K562 (cell line): Measurements from ENCODE around the gene DAPK2. TPM values are rescaled to one million over a fixed set of nuclear protein-coding genes. Genes with fewer than 3 reads are reported as not detected.

Experiments used
- ATAC-seq: fragments of 200-7000 bp; cut with Tn5 transposase; 3 replicates; pipeline ENCODE4 v1.9.1; 2020; ENCODE audit warnings: moderate library complexity
- BruUV-seq: library from RNA; stranded (reverse); fragments of 400-500 nt; replicated peaks from 2 replicates; lab custom pipeline; 2021; lab: Mats Ljungman, UMichigan
- CTCF ChIA-PET: fragments of 300-600 bp; formaldehyde crosslinking; extraction: SDS; loops from one replicate; lab custom pipeline; 2021; ENCODE audit warnings: low intra/inter-chr PET ratio; lab: Yijun Ruan, JAX
- POLR2A ChIA-PET: fragments of 300-600, 350-650 bp; sonication (Branson Sonifier 250); formaldehyde crosslinking; extraction: SDS; loops from one replicate; lab custom pipeline; 2021; ENCODE audit warnings: antibody characterized with exemption, inconsistent platforms; lab: Yijun Ruan, JAX
- DNase-seq, 4 experiments: peaks; one replicate each; pipeline versions ENCODE4 v3.0.0 to v3.0.0-alpha.2; 2011 to 2018; ENCODE audit warnings: low spot score in 3 of 4, mixed read lengths in 3 of 4; ENCODE audit errors: extremely low read depth in 1 of 4
- FAIRE-seq: peaks from 2 replicates; lab custom pipeline; 2011; peaks lifted over from hg19 to GRCh38; lab: Jason Lieb, UNC
- H2AFZ ChIP-seq: 2 replicates; pipeline ENCODE4 v1.6.0; 2011; ENCODE audit warnings: low read depth, low read length, control low read depth, inconsistent platforms
- H3K27ac ChIP-seq: fragments of 200-600 bp; 3 replicates; pipeline ENCODE4 v1.8.0; 2011; ENCODE audit warnings: low read depth, mild to moderate bottlenecking, control low read depth, inconsistent platforms, low read length, moderate library complexity, mixed read lengths; ENCODE audit errors: extremely low read depth
- H3K27me3 ChIP-seq, 2 experiments: fragments of 300-600 bp in 1 of 2; 2 replicates in 1 of 2; 3 replicates in 1 of 2; pipeline versions ENCODE4 v1.6.0 to v1.8.0; 2011; ENCODE audit warnings: inconsistent platforms in 2 of 2, low read length in 2 of 2, mild to moderate bottlenecking in 1 of 2, mixed read lengths in 1 of 2, moderate library complexity in 1 of 2; ENCODE audit not compliant: control insufficient read depth in 2 of 2, insufficient read depth in 2 of 2
- H3K36me3 ChIP-seq: fragments of 300-600 bp; 3 replicates; pipeline ENCODE4 v1.8.0; 2011; ENCODE audit warnings: mild to moderate bottlenecking, low read length, inconsistent platforms; ENCODE audit not compliant: control insufficient read depth, insufficient read depth
- H3K4me1 ChIP-seq, 2 experiments: fragments of 200-600 bp in 1 of 2; replicated peaks in 1 of 2; 2 replicates in 1 of 2; 3 replicates in 1 of 2; pipeline versions ENCODE4 v1.5.1 to v1.8.0; 2011; ENCODE audit warnings: inconsistent platforms in 2 of 2, low read length in 2 of 2, mild to moderate bottlenecking in 1 of 2, mixed read lengths in 1 of 2, moderate library complexity in 1 of 2; ENCODE audit not compliant: control insufficient read depth in 2 of 2, insufficient read depth in 2 of 2
- H3K4me2 ChIP-seq: 2 replicates; pipeline ENCODE4 v1.6.1; 2011; ENCODE audit warnings: low read length, control low read depth, inconsistent platforms, mixed read lengths; ENCODE audit not compliant: insufficient read depth
- H3K4me3 ChIP-seq: fragments of 200-600 bp; sonication (generic), shearing (Covaris generic); 2 replicates; pipeline ENCODE4 v1.5.1; 2016; ENCODE audit warnings: control low read depth, inconsistent platforms
- H3K79me2 ChIP-seq: fragments of 200-600 bp; 3 replicates; pipeline ENCODE4 v1.8.0; 2011; ENCODE audit warnings: low read length, inconsistent platforms; ENCODE audit not compliant: control insufficient read depth, insufficient read depth
- H3K9ac ChIP-seq, 2 experiments: 2 replicates each; pipeline versions ENCODE4 v1.6.0 to v1.6.1; 2011; ENCODE audit warnings: low read depth in 2 of 2, low read length in 2 of 2, control low read depth in 1 of 2, inconsistent platforms in 1 of 2, mild to moderate bottlenecking in 1 of 2, mixed read lengths in 1 of 2; ENCODE audit not compliant: insufficient read depth in 1 of 2
- H3K9me1 ChIP-seq: one replicate; pipeline ENCODE4 v1.6.0; 2011; ENCODE audit warnings: inconsistent platforms, mild to moderate bottlenecking, low read length, moderate library complexity; ENCODE audit not compliant: control insufficient read depth, insufficient read depth
- H3K9me3 ChIP-seq: replicated peaks from 2 replicates; pipeline ENCODE4 v1.5.1; 2011; ENCODE audit warnings: low read depth, low read length, inconsistent platforms; ENCODE audit not compliant: control insufficient read depth, insufficient read depth
- H4K20me1 ChIP-seq: replicated peaks from 2 replicates; pipeline ENCODE4 v1.6.1; 2011; ENCODE audit warnings: low read length, inconsistent platforms, mixed read lengths; ENCODE audit not compliant: control insufficient read depth, insufficient read depth
- CTCF ChIP-seq, 3 experiments: IDR thresholded peaks in 2 of 3; conservative IDR thresholded peaks in 1 of 3; 2 replicates each; pipeline ENCODE4 v1.5.1; 2011 to 2012; ENCODE audit warnings: low read length in 3 of 3, mild to moderate bottlenecking in 3 of 3, control low read depth in 2 of 3, improper control_type of control experiment in 1 of 3, inconsistent platforms in 1 of 3, low read depth in 1 of 3, mixed read lengths in 1 of 3, moderate library complexity in 1 of 3; ENCODE audit not compliant: insufficient read depth in 2 of 3
- GTF2F1 ChIP-seq: IDR thresholded peaks from 2 replicates; pipeline ENCODE4 v1.6.1; 2011; ENCODE audit warnings: low read depth, low read length, improper control_type of control experiment
- HLTF ChIP-seq: fragments of 450-650 bp; IDR thresholded peaks from 2 replicates; pipeline ENCODE4 v1.6.1; 2016
- MIER1 ChIP-seq: fragments of 450-650 bp; IDR thresholded peaks from 2 replicates; pipeline ENCODE4 v1.6.1; 2016; ENCODE audit warnings: antibody characterized with exemption, mild to moderate bottlenecking, low read depth
- NR2C1 ChIP-seq, 2 experiments: fragments of 450-650 bp; IDR thresholded peaks; 2 replicates each; pipeline ENCODE4 v1.6.1; 2017; ENCODE audit warnings: mild to moderate bottlenecking in 2 of 2, antibody characterized with exemption in 1 of 2, inconsistent platforms in 1 of 2, missing compliant biosample characterization in 1 of 2, missing genetic modification characterization in 1 of 2
- PBX2 ChIP-seq, 2 experiments: IDR thresholded peaks in 1 of 2; conservative IDR thresholded peaks in 1 of 2; 2 replicates each; pipeline ENCODE4 v1.6.1; 2016; ENCODE audit warnings: low read depth in 2 of 2, mild to moderate bottlenecking in 1 of 2, missing compliant biosample characterization in 1 of 2, missing genetic modification characterization in 1 of 2, moderate library complexity in 1 of 2
- RREB1 ChIP-seq: fragments of 250-450 bp; sonication (Bioruptor Pico); IDR thresholded peaks from 2 replicates; pipeline ENCODE4 v1.4.0; 2020
- SP2 ChIP-seq: IDR thresholded peaks from 2 replicates; pipeline ENCODE4 v1.6.1; 2011; ENCODE audit warnings: mild to moderate bottlenecking, low read depth, low read length, moderate library complexity; ENCODE audit not compliant: poor library complexity, severe bottlenecking; ENCODE audit errors: extremely low read depth
- WGBS: fragments of 100-300 bp; shearing (Covaris generic); methylation state at CpG from one replicate; pipeline ENCODE4 v1.1.6; 2016; ENCODE audit warnings: low coverage, mixed read lengths; ENCODE audit not compliant: insufficient coverage; ENCODE audit errors: missing lambda C conversion rate; 5-methylcytosine and 5-hydroxymethylcytosine counted together
- in situ Hi-C: fragments of 300-500 bp; cut with MboI; formaldehyde crosslinking; loops from 4 replicates; pipeline ENCODE4 v1.15.0; 2018; ENCODE audit warnings: inconsistent platforms, mixed read lengths
- intact Hi-C: fragments of 100-400 bp; cut with micrococcal nuclease; formaldehyde crosslinking; loops from 2 replicates; pipeline ENCODE4 v1.14.2; 2022
- polyA plus RNA-seq, 8 experiments: library from polyadenylated mRNA; depleted of rRNA in 4 of 8; stranded (reverse) in 5 of 8; unstranded in 3 of 8; fragments of >200 nt; fragmentation: Nextera tagmentation in 2 of 8; fragmentation: Illumina TruSeq in 1 of 8; extraction: Ambion mirVana in 2 of 8; extraction: Trizol in 1 of 8; gene quantifications; 2 replicates each; pipeline versions ENCODE4 v1.2.1 to v1.2.3, GENCODE V29; 2011 to 2014; ENCODE audit warnings: inconsistent platforms in 1 of 8, missing spikeins in 1 of 8
- total RNA-seq, 7 experiments: library from RNA; depleted of rRNA in 6 of 7; stranded (reverse); fragments of >200 nt in 6 of 7; fragmentation: Illumina TruSeq in 2 of 7; extraction: Trizol in 2 of 7; gene quantifications; 2 replicates each; pipeline versions ENCODE4 v1.2.1 to v1.2.3, GENCODE V29; 2011 to 2021; ENCODE audit warnings: low replicate concordance in 1 of 7

Gene DAPK2
- total and polyA plus RNA-seq, 9 of the 15 experiments (the other 6 are each of a cell fraction or from before 2014, with no cell fraction given): 0.14 to 5.2 (median 2.2) TPM

- Histone ChIP-seq H2AFZ (no peak overlapping the region), H4K20me1 (no peaks in the 10 kb centered on the region), H3K9me1 (peaks cover 6% of the 10 kb centered on the region), H3K79me2 (no peaks in the 10 kb centered on the region), H3K9me3 (no peaks in the 10 kb centered on the region), H3K4me2 (no peak overlapping the region), H3K4me3 (no peak overlapping the region), H3K27ac (no peak overlapping the region), H3K4me1 (peaks cover 11 to 18% of the 10 kb centered on the region in 2 experiments; a peak in 4 of 5 replicates), H3K27me3 (no peaks in the 10 kb centered on the region), H3K9ac (peak overlapping the region in 1 of 2 experiments; percentile 31; a peak in 1 of 4 replicates), H3K36me3 (no peaks in the 10 kb centered on the region)
- POLR2A ChIA-PET: interaction anchor here (0.5 to 0.9 kb wide), 4 partner anchors 14 to 248 kb away, joined by 4 read pairs; no protein-coding TSS in a partner anchor
- DNase-seq (no peak), FAIRE-seq (no peak), ATAC-seq (no peak)
- 65% methylated on average over 16 of the region's 16 CpGs for WGBS
- CTCF ChIA-PET: no interaction called here
- in situ Hi-C loops (no loop called here), intact Hi-C loops (no loop called here)
- no TSS peak for BruUV-seq
- no peak for TF ChIP-seq PBX2 (CRISPR knock-in tag; IDR thresholded peaks at IDR 0.05; ENCODE audit: low read depth)
- no peak for TF ChIP-seq PBX2 (tag; conservative IDR thresholded peaks at IDR 0.05; ENCODE audit: low read depth)
- TF ChIP-seq GTF2F1: no peak
- TF ChIP-seq NR2C1 (IDR thresholded peaks at IDR 0.05): no peak
- no peak for TF ChIP-seq NR2C1 (tag; IDR thresholded peaks at IDR 0.05)
- TF ChIP-seq MIER1: no peak
- TF ChIP-seq HLTF: no peak
- no peak for TF ChIP-seq RREB1 (CRISPR knock-in tag)
- no peak for TF ChIP-seq CTCF (IDR thresholded peaks at IDR 0.05 in 2 of 3, conservative IDR thresholded peaks at IDR 0.05 in 1 of 3; ENCODE audit: insufficient read depth in 2 of 3, low read depth in 1 of 3, low read length in 3 of 3)
- TF ChIP-seq SP2: no peak
Observed at GRCh38 chr15:63922916-63923315, 123.4 kb downstream of the DAPK2 start.
